ENCODE data around the gene ITK. TPM values are rescaled to one million over a fixed set of nuclear protein-coding genes. Genes with fewer than 3 reads are reported as not detected.
A peak's percentile ranks its signal among the peaks of the same experiment; 100 is the strongest.

ITK gene
- total RNA-seq, 6 experiments from 2014 or later: 0.35 to 1.2 (median 0.74) TPM

DNA sequence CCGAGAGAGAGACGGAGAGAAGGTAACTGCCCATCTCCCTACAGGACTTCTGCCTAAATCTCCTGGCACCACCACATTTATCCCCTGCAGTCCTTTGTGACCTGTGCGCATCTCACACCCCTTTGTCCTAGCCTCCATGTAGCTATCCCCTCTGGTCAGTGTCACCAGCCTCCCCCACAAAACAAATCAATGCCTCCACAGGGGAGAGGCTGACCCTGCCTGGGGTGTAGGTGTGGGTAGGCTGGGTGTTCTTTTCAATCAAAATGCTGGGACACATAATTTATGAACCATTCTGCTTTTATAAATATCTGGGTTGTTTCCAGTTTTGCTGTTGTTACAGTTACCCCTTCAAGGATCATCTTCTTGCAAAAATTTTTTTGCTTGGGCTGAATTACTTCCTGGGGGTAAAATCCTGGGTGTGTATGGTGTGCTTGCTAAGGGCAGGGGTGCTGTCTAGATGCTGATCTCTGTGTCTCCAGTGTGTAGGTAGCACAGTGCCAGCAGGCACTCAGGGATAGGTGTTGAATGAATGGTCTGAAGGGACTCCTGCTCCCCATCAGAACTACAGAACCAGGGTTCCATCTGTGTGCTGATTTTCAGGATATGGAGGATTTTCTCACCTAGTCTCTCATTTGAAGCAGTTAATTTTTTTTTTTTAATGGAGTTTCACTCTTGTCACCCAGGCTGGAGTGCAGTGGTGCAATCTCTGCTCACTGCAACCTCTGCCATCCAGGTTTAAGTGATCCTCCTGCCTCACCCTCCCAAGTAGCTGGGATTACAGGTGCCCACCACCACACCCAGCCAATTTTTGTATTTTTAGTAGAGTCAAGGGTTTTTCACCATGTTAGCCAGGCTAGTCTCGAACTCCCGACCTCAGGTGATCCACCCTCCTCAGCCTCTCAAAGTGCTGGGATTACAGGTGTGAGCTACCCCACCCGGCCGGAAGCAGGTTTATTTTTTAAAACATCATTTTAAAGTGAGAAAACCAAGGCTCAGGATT lies 14.1 kb upstream of the ITK start, which contains the start of gene GARIN3:
TSS of gene GARIN3 (minus strand) at position 51 of the 1,000 bp plus-strand sequence. CDS start 96 bp downstream, outside the sequence.
- Histone ChIP-seq H3K9me3 (no peaks in the 10 kb centered on the region), H3K27me3 (no peaks in the 10 kb centered on the region), H3K4me1 (no peaks in the 10 kb centered on the region), H3K36me3 (no peaks in the 10 kb centered on the region), H3K4me3 (no peak within 1 kb of the TSS), H3K27ac (no peak within 1 kb of the TSS)
- ATAC-seq (no peak), DNase-seq (no peak)
- intact Hi-C loops (cut with DNase I): no loop called here
- TF ChIP-seq POLR2A (IDR thresholded peaks at IDR 0.05): no peak
- no peak for TF ChIP-seq CTCF (IDR thresholded peaks at IDR 0.05)
- 66% methylated on average over 7 of the region's 7 CpGs for whole genome bisulfite sequencing (ENCODE audit: insufficient coverage, low coverage, low lambda C conversion rate, missing lambda C conversion rate)

DNA sequence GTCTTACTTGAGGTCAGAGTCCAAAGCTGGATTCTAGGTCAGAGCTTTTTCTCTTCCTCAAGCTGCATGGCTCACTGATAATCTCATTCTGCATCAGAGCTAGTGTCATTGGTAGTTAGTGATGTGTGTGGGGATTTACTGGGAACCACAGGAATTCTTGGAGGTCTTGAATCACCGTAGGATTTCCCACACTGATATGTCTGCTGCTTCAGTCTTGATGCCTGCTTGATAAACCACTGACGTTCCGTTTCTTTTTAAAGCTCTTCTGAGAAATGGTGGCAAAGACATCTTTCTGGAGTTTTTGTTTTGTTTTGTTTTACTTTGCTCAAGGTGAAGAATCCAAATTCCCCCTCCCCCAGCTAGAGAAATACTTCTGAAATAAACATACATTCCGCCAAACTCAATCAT lies 13.4 kb upstream of the ITK start:
- DNase-seq (no peak), ATAC-seq (no peak)
- no peak overlapping the region for H3K4me3 ChIP-seq
- H3K27ac ChIP-seq: no peak overlapping the region
- no peak for TF ChIP-seq CTCF (IDR thresholded peaks at IDR 0.05)
- no peaks in the 10 kb centered on the region for H3K9me3 ChIP-seq
- no peaks in the 10 kb centered on the region for H3K27me3 ChIP-seq
- no peaks in the 10 kb centered on the region for H3K36me3 ChIP-seq
- no peaks in the 10 kb centered on the region for H3K4me1 ChIP-seq
- WGBS (ENCODE audit: insufficient coverage, low coverage, low lambda C conversion rate, missing lambda C conversion rate): 54% methylated on average over 4 of the region's 4 CpGs
- intact Hi-C loops (cut with DNase I): no loop called here

- H3K9me3 ChIP-seq: no peaks in the 10 kb centered on the region
- no peaks in the 10 kb centered on the region for H3K4me1 ChIP-seq
- H3K27ac ChIP-seq: no peak overlapping the region
These were observed 12.4 kb upstream of the ITK start for GRCh38 chr5:157168286-157168685.

DNA sequence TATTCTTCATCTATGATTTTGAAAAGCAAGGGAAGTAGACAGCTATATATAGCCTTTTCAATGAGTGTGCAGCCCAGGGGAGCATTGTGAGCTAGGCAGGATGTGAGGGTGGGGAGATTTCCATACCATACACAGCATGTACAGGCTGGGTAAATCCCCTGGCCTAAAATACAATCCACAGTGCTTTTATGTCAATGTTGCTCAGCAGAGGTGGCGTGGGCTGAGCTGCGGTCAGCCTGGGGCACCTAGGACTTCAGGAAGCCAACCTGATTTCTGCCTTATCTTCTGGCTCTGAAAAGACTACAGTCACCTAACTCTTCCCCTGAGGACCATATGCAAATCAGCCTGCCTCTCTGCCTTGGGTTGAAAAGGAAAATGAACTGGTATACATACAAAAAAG lies 8.2 kb upstream of the ITK start:
- DNase-seq (no peak), ATAC-seq (peak in 2 of 4 donors; percentile 28 to 38)
- TF ChIP-seq CTCF (IDR thresholded peaks at IDR 0.05) (no peak), POLR2A (IDR thresholded peaks at IDR 0.05) (no peak)
- H3K36me3 ChIP-seq: no peaks in the 10 kb centered on the region
- H3K27ac ChIP-seq: no peak overlapping the region
- no peak overlapping the region for H3K4me3 ChIP-seq
- no peaks in the 10 kb centered on the region for H3K27me3 ChIP-seq
- no peaks in the 10 kb centered on the region for H3K4me1 ChIP-seq
- 53% methylated on average over 2 of the region's 2 CpGs for WGBS (ENCODE audit: insufficient coverage, low coverage, low lambda C conversion rate, missing lambda C conversion rate)
- no peaks in the 10 kb centered on the region for H3K9me3 ChIP-seq
- intact Hi-C loops (cut with DNase I): no loop called here

More at GRCh38 chr5:157168286-157168685, 12.4 kb upstream of the ITK start:
- ATAC-seq (no peak), DNase-seq (no peak)
- H3K36me3 ChIP-seq: no peaks in the 10 kb centered on the region
- no peak overlapping the region for H3K4me3 ChIP-seq
- H3K27me3 ChIP-seq: no peaks in the 10 kb centered on the region
- 75% methylated on average over 4 of the region's 5 CpGs for WGBS (ENCODE audit: insufficient coverage, low coverage, low lambda C conversion rate, missing lambda C conversion rate)
- intact Hi-C loops (cut with DNase I): no loop called here
- TF ChIP-seq CTCF (IDR thresholded peaks at IDR 0.05): no peak
- no peak for TF ChIP-seq POLR2A (IDR thresholded peaks at IDR 0.05)
